H9 (cell line): ENCODE results near the gene SMC2. TPM values are rescaled to one million over a fixed set of nuclear protein-coding genes. Genes with fewer than 3 reads are reported as not detected.

Experiments
- DNase-seq: peaks from one replicate; pipeline ENCODE4 v3.0.0-alpha.2; 2017
- H2AFZ ChIP-seq: one replicate; pipeline ENCODE4 v1.6.1; 2013; ENCODE audit warnings: mild to moderate bottlenecking, low read length, control low read depth, moderate library complexity
- H2AK5ac ChIP-seq: 2 replicates; pipeline ENCODE4 v1.6.1; 2013; ENCODE audit warnings: low read length, control low read depth, mixed read lengths; ENCODE audit not compliant: insufficient read length
- H2BK120ac ChIP-seq: one replicate; pipeline ENCODE4 v1.6.1; 2013; ENCODE audit warnings: low read depth, mild to moderate bottlenecking, low read length, control low read depth, inconsistent platforms; ENCODE audit not compliant: poor library complexity, severe bottlenecking
- H2BK12ac ChIP-seq: 2 replicates; pipeline ENCODE4 v1.6.1; 2013; ENCODE audit warnings: low read length, control low read depth, mixed read lengths, low read depth; ENCODE audit not compliant: insufficient read length
- H2BK15ac ChIP-seq: 2 replicates; pipeline ENCODE4 v1.6.1; 2013; ENCODE audit warnings: low read depth, low read length, control low read depth
- H2BK20ac ChIP-seq: one replicate; pipeline ENCODE4 v1.6.1; 2013; ENCODE audit warnings: low read depth, mild to moderate bottlenecking, low read length, control low read depth, inconsistent platforms; ENCODE audit not compliant: poor library complexity, severe bottlenecking
- H2BK5ac ChIP-seq: 2 replicates; pipeline ENCODE4 v1.6.1; 2013; ENCODE audit warnings: low read length, control low read depth, mixed read lengths; ENCODE audit not compliant: insufficient read length
- H3K14ac ChIP-seq: 2 replicates; pipeline ENCODE4 v1.6.1; 2013; ENCODE audit warnings: low read length, control low read depth; ENCODE audit not compliant: insufficient read depth
- H3K18ac ChIP-seq: 2 replicates; pipeline ENCODE4 v1.6.1; 2013; ENCODE audit warnings: low read depth, mild to moderate bottlenecking, mixed read lengths, low read length, control low read depth; ENCODE audit not compliant: insufficient read length
- H3K23ac ChIP-seq: 2 replicates; pipeline ENCODE4 v1.6.1; 2013; ENCODE audit warnings: low read length, control low read depth, mixed read lengths, low read depth; ENCODE audit not compliant: insufficient read length
- H3K23me2 ChIP-seq: 2 replicates; pipeline ENCODE4 v1.6.1; 2013; ENCODE audit warnings: low read depth, mild to moderate bottlenecking, mixed read lengths, low read length, control low read depth; ENCODE audit not compliant: insufficient read length, poor library complexity, severe bottlenecking
- H3K27ac ChIP-seq: 2 replicates; pipeline ENCODE4 v1.5.1; 2013; ENCODE audit warnings: low read length, control low read depth, mixed read lengths, low read depth; ENCODE audit not compliant: insufficient read length
- H3K27me3 ChIP-seq: 2 replicates; pipeline ENCODE4 v1.6.1; 2013; ENCODE audit warnings: low read length, control low read depth, inconsistent platforms; ENCODE audit not compliant: insufficient read depth
- H3K4ac ChIP-seq: 2 replicates; pipeline ENCODE4 v1.6.1; 2013; ENCODE audit warnings: low read depth, mild to moderate bottlenecking, control low read depth, inconsistent platforms, low read length, moderate library complexity
- H3K4me1 ChIP-seq: 2 replicates; pipeline ENCODE4 v1.6.1; 2013; ENCODE audit warnings: low read length, control low read depth, inconsistent platforms; ENCODE audit not compliant: insufficient read depth
- H3K4me2 ChIP-seq: 2 replicates; pipeline ENCODE4 v1.6.1; 2013; ENCODE audit warnings: low read length, control low read depth, mixed read lengths; ENCODE audit not compliant: insufficient read length, insufficient read depth
- H3K56ac ChIP-seq: 2 replicates; pipeline ENCODE4 v1.6.1; 2013; ENCODE audit warnings: low read depth, mild to moderate bottlenecking, mixed read lengths, low read length, control low read depth; ENCODE audit not compliant: insufficient read length
- H3K79me1 ChIP-seq: 2 replicates; pipeline ENCODE4 v1.6.1; 2013; ENCODE audit warnings: low read depth, mild to moderate bottlenecking, moderate library complexity, low read length, control low read depth, inconsistent platforms; ENCODE audit not compliant: insufficient read depth, poor library complexity, severe bottlenecking
- H3K79me2 ChIP-seq: 2 replicates; pipeline ENCODE4 v1.6.1; 2013; ENCODE audit warnings: low read length, control low read depth, inconsistent platforms; ENCODE audit not compliant: insufficient read depth
- H3K9ac ChIP-seq: 2 replicates; pipeline ENCODE4 v1.6.1; 2013; ENCODE audit warnings: low read length, control low read depth, mixed read lengths; ENCODE audit not compliant: insufficient read length; ENCODE audit errors: extremely low read depth
- H3K9me3 ChIP-seq: one replicate; pipeline ENCODE4 v1.6.1; 2013; ENCODE audit warnings: low read depth, low read length, inconsistent platforms; ENCODE audit not compliant: control insufficient read depth
- H3T11ph ChIP-seq: one replicate; pipeline ENCODE4 v1.6.1; 2013; ENCODE audit warnings: mild to moderate bottlenecking, low read length, control low read depth, inconsistent platforms
- H4K20me1 ChIP-seq: one replicate; pipeline ENCODE4 v1.6.1; 2013; ENCODE audit not compliant: control insufficient read depth, insufficient read length, insufficient read depth
- H4K5ac ChIP-seq: 2 replicates; pipeline ENCODE4 v1.6.1; 2013; ENCODE audit warnings: low read depth, mild to moderate bottlenecking, mixed read lengths, low read length, control low read depth; ENCODE audit not compliant: insufficient read length
- H4K8ac ChIP-seq: replicated peaks from 2 replicates; pipeline ENCODE4 v1.6.1; 2013; ENCODE audit warnings: low read length, control low read depth, mixed read lengths, low read depth; ENCODE audit not compliant: insufficient read length
- H4K91ac ChIP-seq: 2 replicates; pipeline ENCODE4 v1.6.1; 2013; ENCODE audit warnings: low read depth, mild to moderate bottlenecking, moderate library complexity, mixed read lengths, low read length, control low read depth; ENCODE audit not compliant: insufficient read length
- H3K27ac Mint-ChIP-seq, 3 experiments: 2 replicates in 2 of 3; 3 replicates in 1 of 3; pipeline ENCODE4 v1.8.0; 2020 to 2021; ENCODE audit warnings: mixed read lengths in 3 of 3, mild to moderate bottlenecking in 1 of 3, moderate library complexity in 1 of 3
- H3K27me3 Mint-ChIP-seq: 2 replicates; pipeline ENCODE4 v1.8.0; 2021; ENCODE audit warnings: low read depth, mild to moderate bottlenecking, moderate library complexity, mixed read lengths
- H3K36me3 Mint-ChIP-seq, 3 experiments: 2 replicates in 2 of 3; 3 replicates in 1 of 3; pipeline ENCODE4 v1.8.0; 2020 to 2021; ENCODE audit warnings: low read depth in 3 of 3, mixed read lengths in 3 of 3; ENCODE audit not compliant: insufficient read depth in 1 of 3
- H3K4me1 Mint-ChIP-seq, 2 experiments: 2 replicates each; pipeline ENCODE4 v1.8.0; 2020; ENCODE audit warnings: mixed read lengths in 2 of 2
- H3K4me3 Mint-ChIP-seq, 2 experiments: 2 replicates in 1 of 2; 3 replicates in 1 of 2; pipeline ENCODE4 v1.8.0; 2020 to 2021; ENCODE audit warnings: mild to moderate bottlenecking in 2 of 2, mixed read lengths in 2 of 2, moderate library complexity in 1 of 2
- H3K9me3 Mint-ChIP-seq, 2 experiments: 2 replicates in 1 of 2; 3 replicates in 1 of 2; pipeline ENCODE4 v1.8.0; 2020; ENCODE audit warnings: mild to moderate bottlenecking in 2 of 2, mixed read lengths in 2 of 2, moderate library complexity in 1 of 2
- CTCF ChIP-seq: fragments of 200-600 bp; sonication (generic); conservative IDR thresholded peaks from 3 replicates; pipeline ENCODE4 v1.8.0; 2021; ENCODE audit warnings: antibody characterized with exemption, mild to moderate bottlenecking
- WGBS: extraction: QIAGEN DNeasy Blood & Tissue Kit; methylation state at CpG from one replicate; pipeline ENCODE4 v1.1.7; 2013; ENCODE audit warnings: missing lambda C conversion rate, low lambda C conversion rate, mixed read lengths; ENCODE audit not compliant: insufficient read length; ENCODE audit errors: extremely low coverage; 5-methylcytosine and 5-hydroxymethylcytosine counted together
- total RNA-seq: library from RNA; stranded (reverse); gene quantifications from 2 replicates; pipeline ENCODE4 v1.2.1, GENCODE V29; 2021

The SMC2 gene
- total RNA-seq, 1 experiment from 2014 or later = 47.0 TPM

- Mint-ChIP-seq H3K4me3 (no peak overlapping the region), H3K27ac (peak overlapping the region in 1 of 3 experiments; percentile 54; a peak in 1 of 7 replicates), H3K27me3 (no peaks in the 10 kb centered on the region), H3K9me3 (no peaks in the 10 kb centered on the region), H3K4me1 (peaks cover 23 to 29% of the 10 kb centered on the region in 2 experiments), H3K36me3 (no peaks in the 10 kb centered on the region; a peak in 2 of 7 replicates)
- Histone ChIP-seq H2AK5ac (no peak overlapping the region), H2BK120ac (no peak overlapping the region), H3K4me1 (peaks cover 4% of the 10 kb centered on the region; the same call in 1 of the 2 replicates), H3K56ac (no peak overlapping the region), H3K18ac (no peak overlapping the region), H3K9me3 (no peaks in the 10 kb centered on the region), H3K4ac (no peak overlapping the region), H4K91ac (no peak overlapping the region), H3K79me2 (peaks cover 3% of the 10 kb centered on the region; the same call in 1 of the 2 replicates), H3T11ph (no peak overlapping the region), H3K79me1 (no peaks in the 10 kb centered on the region), H3K23ac (no peak overlapping the region), H2BK5ac (no peak overlapping the region), H3K27ac (no peak overlapping the region), H3K27me3 (no peaks in the 10 kb centered on the region), H2AFZ (no peak overlapping the region), H2BK15ac (no peak overlapping the region), H3K4me2 (no peak overlapping the region), H4K8ac (no peak overlapping the region), H3K9ac (no peak overlapping the region), H4K20me1 (no peaks in the 10 kb centered on the region), H2BK12ac (no peak overlapping the region), H3K14ac (no peak overlapping the region), H4K5ac (no peak overlapping the region), H2BK20ac (no peak overlapping the region), H3K23me2 (peaks cover 3% of the 10 kb centered on the region)
- no peak for TF ChIP-seq CTCF
- no peak for DNase-seq
- WGBS = no CpG with 5 or more reads among the region's 8 CpGs
Measured at GRCh38 chr9:104091116-104091515, 3.0 kb upstream of the SMC2 start.
